Skeletal muscle tissue (tissue), 4 donors: ENCODE results near the gene MITF. TPM values are rescaled to one million over a fixed set of nuclear protein-coding genes. Genes with fewer than 3 reads are reported as not detected.

Experiments used
- H3K27ac ChIP-seq: one replicate; pipeline ENCODE4 v1.7.0; 2013; ENCODE audit warnings: mild to moderate bottlenecking, low read depth, low read length, inconsistent platforms
- H3K27me3 ChIP-seq, 3 donors: one replicate each; pipeline ENCODE4 v1.7.0; 2013; ENCODE audit warnings: low read length in 3 of 3; ENCODE audit not compliant: control insufficient read depth in 3 of 3, insufficient read depth in 3 of 3
- H3K36me3 ChIP-seq, 3 donors: one replicate each; pipeline ENCODE4 v1.7.0; 2013; ENCODE audit warnings: low read length in 3 of 3; ENCODE audit not compliant: control insufficient read depth in 3 of 3, insufficient read depth in 3 of 3
- H3K4me1 ChIP-seq, 3 donors: one replicate each; pipeline ENCODE4 v1.7.0; 2013; ENCODE audit warnings: low read length in 3 of 3, mild to moderate bottlenecking in 3 of 3; ENCODE audit not compliant: control insufficient read depth in 3 of 3, insufficient read depth in 3 of 3
- H3K4me3 ChIP-seq, 3 donors: one replicate each; pipeline ENCODE4 v1.7.0; 2013; ENCODE audit warnings: low read length in 3 of 3
- H3K9ac ChIP-seq, 3 donors: one replicate each; pipeline ENCODE4 v1.7.0; 2013; ENCODE audit warnings: low read length in 3 of 3, mild to moderate bottlenecking in 3 of 3, moderate library complexity in 2 of 3, low read depth in 1 of 3
- H3K9me3 ChIP-seq, 3 donors: one replicate each; pipeline ENCODE4 v1.7.0; 2013; ENCODE audit warnings: low read length in 3 of 3; ENCODE audit not compliant: control insufficient read depth in 3 of 3
- total RNA-seq: library from RNA; depleted of rRNA; stranded (reverse); fragments of >200 nt; gene quantifications from one replicate; pipeline ENCODE4 v1.2.3, GENCODE V29; 2014
- donor health status: Osteomylitis.

Gene MITF
- total RNA-seq, 1 donor from 2014 or later: 11.0 TPM

GRCh38 chr3:69930564-69930963 lies 191.3 kb downstream of the MITF start:
- no peaks in the 10 kb centered on the region for H3K36me3 ChIP-seq
- no peak overlapping the region for H3K4me3 ChIP-seq
- H3K9me3 ChIP-seq: no peaks in the 10 kb centered on the region
- H3K27ac ChIP-seq: no peak overlapping the region
- H3K9ac ChIP-seq: no peak overlapping the region
- H3K4me1 ChIP-seq: no peaks in the 10 kb centered on the region
- no peaks in the 10 kb centered on the region for H3K27me3 ChIP-seq

DNA sequence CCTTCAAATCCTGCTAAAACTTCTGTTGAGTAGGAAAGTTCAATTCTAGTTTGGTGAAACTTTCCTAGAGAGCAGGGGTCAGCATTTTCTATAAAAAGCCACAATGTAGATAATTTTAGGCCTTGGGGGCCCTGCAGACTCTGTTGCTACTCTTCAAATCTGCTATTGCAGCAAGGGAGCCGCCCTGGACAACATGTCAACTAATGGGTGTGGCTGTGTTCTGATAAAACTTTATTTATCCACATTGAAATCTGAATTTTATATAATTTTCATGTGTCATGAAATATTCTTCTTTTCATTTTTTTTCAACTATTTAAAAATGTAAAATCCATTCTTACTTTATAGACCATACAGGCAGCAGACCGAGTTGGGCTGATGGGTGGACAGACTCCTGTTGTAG lies 192.8 kb downstream of the MITF start:
- no peaks in the 10 kb centered on the region for H3K36me3 ChIP-seq

DNA sequence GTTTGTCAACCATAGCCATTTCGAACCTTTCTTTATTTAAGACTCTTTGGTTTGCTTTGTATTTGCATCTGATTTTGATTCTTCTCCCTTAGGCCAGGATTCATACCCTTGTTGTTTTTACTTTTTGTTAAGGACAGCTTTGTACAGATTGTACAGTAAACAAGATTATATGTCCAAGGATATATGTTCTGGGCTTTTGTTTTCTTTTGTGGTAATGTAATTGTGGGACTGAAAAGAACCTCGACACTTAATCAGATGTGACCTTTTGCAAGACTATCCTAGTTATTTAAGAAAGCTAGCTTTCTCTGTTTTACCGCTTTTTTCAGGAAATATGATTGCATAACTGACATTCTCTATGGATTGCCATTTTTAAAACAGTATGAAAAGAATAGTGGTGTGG lies 193.2 kb downstream of the MITF start:
- Histone ChIP-seq H3K4me1 (no peaks in the 10 kb centered on the region), H3K27me3 (no peaks in the 10 kb centered on the region), H3K4me3 (no peak overlapping the region), H3K36me3 (no peaks in the 10 kb centered on the region), H3K27ac (no peak overlapping the region), H3K9me3 (no peaks in the 10 kb centered on the region), H3K9ac (no peak overlapping the region)

More for the DNA sequence above, 192.8 kb downstream of the MITF start:
- Histone ChIP-seq H3K9ac (no peak overlapping the region), H3K9me3 (no peaks in the 10 kb centered on the region), H3K27me3 (no peaks in the 10 kb centered on the region), H3K4me1 (no peaks in the 10 kb centered on the region), H3K27ac (no peak overlapping the region), H3K4me3 (no peak overlapping the region)

DNA sequence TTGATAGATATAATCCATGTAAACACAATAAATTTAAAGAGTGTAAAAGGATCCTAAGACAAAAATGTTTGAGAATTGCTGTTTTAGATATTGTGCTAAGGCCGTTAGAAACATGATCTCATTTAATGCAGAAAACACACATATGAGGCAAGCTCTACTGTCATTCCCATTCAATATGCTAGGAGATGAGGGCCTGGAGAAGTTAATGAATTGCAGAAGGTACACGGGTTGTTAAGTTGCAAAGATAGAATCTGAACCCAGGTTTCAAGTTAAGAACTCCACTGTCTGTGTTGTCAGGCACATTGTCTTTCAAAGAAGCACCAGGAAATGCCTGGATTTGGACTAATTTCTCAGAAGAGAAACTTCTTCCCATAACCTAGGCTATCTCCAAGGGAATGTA lies 195.1 kb downstream of the MITF start:
- H3K4me1 ChIP-seq: no peaks in the 10 kb centered on the region
- no peaks in the 10 kb centered on the region for H3K9me3 ChIP-seq
- no peak overlapping the region for H3K4me3 ChIP-seq
- H3K27ac ChIP-seq: no peak overlapping the region
- peaks cover 0 to 8% (median 2%) of the 10 kb centered on the region in 3 donors for H3K36me3 ChIP-seq
- no peaks in the 10 kb centered on the region for H3K27me3 ChIP-seq
- no peak overlapping the region for H3K9ac ChIP-seq

- Histone ChIP-seq H3K9ac (no peak overlapping the region), H3K4me3 (no peak overlapping the region), H3K36me3 (peaks cover 3 to 8% (median 6%) of the 10 kb centered on the region in 3 donors), H3K4me1 (no peaks in the 10 kb centered on the region), H3K27ac (no peak overlapping the region), H3K9me3 (no peaks in the 10 kb centered on the region), H3K27me3 (no peaks in the 10 kb centered on the region)
These were observed 197.0 kb downstream of the MITF start for GRCh38 chr3:69936266-69936665.

GRCh38 chr3:69938061-69938460 lies 198.8 kb downstream of the MITF start:
- no peaks in the 10 kb centered on the region for H3K27me3 ChIP-seq
- H3K27ac ChIP-seq: no peak overlapping the region
- H3K4me1 ChIP-seq: no peaks in the 10 kb centered on the region
- H3K36me3 ChIP-seq: peaks cover 6 to 14% (median 12%) of the 10 kb centered on the region in 3 donors
- H3K9ac ChIP-seq: no peak overlapping the region
- H3K4me3 ChIP-seq: no peak overlapping the region
- H3K9me3 ChIP-seq: no peaks in the 10 kb centered on the region

DNA sequence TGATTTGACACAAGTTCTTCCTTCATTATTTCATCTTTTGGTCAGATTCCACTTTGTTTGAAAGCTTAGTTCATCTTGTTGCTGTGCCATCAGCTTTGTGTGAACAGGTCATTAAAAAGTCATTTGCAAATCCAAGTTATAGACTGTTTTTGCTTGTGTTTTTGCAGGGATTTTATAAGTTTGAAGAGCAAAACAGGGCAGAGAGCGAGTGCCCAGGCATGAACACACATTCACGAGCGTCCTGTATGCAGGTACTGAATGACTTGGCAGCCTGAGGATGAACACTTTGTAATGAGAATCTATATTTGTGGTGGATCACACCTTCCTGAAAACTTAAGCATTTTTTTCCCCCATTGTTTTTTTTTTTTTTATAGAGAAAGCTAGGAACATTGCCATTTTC lies 199.7 kb downstream of the MITF start:
- no peaks in the 10 kb centered on the region for H3K27me3 ChIP-seq
- H3K27ac ChIP-seq: no peak overlapping the region
- H3K4me3 ChIP-seq: no peak overlapping the region
- no peaks in the 10 kb centered on the region for H3K9me3 ChIP-seq
- no peak overlapping the region for H3K9ac ChIP-seq
- peaks cover 6 to 14% (median 12%) of the 10 kb centered on the region in 3 donors for H3K36me3 ChIP-seq
- no peaks in the 10 kb centered on the region for H3K4me1 ChIP-seq

DNA sequence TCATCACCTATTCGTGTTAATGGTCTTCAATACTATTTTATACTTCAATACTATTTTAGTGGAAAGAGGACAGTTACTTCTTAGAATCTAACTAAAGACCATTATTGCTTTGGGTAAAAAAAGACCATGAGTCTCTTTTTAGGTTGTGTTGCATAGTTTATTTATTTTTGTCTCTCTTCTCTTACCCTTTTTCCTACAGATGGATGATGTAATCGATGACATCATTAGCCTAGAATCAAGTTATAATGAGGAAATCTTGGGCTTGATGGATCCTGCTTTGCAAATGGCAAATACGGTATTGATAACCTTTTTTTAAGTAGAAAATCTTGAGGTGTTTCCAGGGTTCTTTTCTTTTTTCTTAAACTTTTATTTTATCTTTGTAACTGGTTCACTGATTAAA lies 201.8 kb downstream of the MITF start:
- Histone ChIP-seq H3K27me3 (no peaks in the 10 kb centered on the region), H3K36me3 (peaks cover 6 to 14% (median 12%) of the 10 kb centered on the region in 3 donors), H3K4me1 (no peaks in the 10 kb centered on the region), H3K9me3 (no peaks in the 10 kb centered on the region), H3K27ac (no peak overlapping the region), H3K9ac (no peak overlapping the region), H3K4me3 (no peak overlapping the region)

- no peak overlapping the region for H3K9ac ChIP-seq
- no peaks in the 10 kb centered on the region for H3K4me1 ChIP-seq
- H3K27me3 ChIP-seq: no peaks in the 10 kb centered on the region
- H3K27ac ChIP-seq: no peak overlapping the region
- H3K9me3 ChIP-seq: no peaks in the 10 kb centered on the region
- no peak overlapping the region for H3K4me3 ChIP-seq
- H3K36me3 ChIP-seq: peaks cover 6 to 14% (median 12%) of the 10 kb centered on the region in 3 donors
These were observed 202.3 kb downstream of the MITF start for GRCh38 chr3:69941439-69942176.

GRCh38 chr3:69944931-69945493 lies 205.7 kb downstream of the MITF start:
- no peaks in the 10 kb centered on the region for H3K27me3 ChIP-seq
- H3K9ac ChIP-seq: no peak overlapping the region
- H3K27ac ChIP-seq: no peak overlapping the region
- no peaks in the 10 kb centered on the region for H3K4me1 ChIP-seq
- peaks cover 4 to 23% (median 14%) of the 10 kb centered on the region in 3 donors for H3K36me3 ChIP-seq
- H3K9me3 ChIP-seq: no peaks in the 10 kb centered on the region
- no peak overlapping the region for H3K4me3 ChIP-seq
